ENCODE data around the gene PRR5L. TPM values are rescaled to one million over a fixed set of nuclear protein-coding genes. Genes with fewer than 3 reads are reported as not detected.
"Not testable (repeated sequence)": the region's sequence is repeated elsewhere in the genome, so short reads cannot be mapped to it uniquely, and the experiment has no call there.

Gene PRR5L
- total and polyA plus RNA-seq, 9 of the 15 experiments (the other 6 are each of a cell fraction or from before 2014, with no cell fraction given): 0.11 to 0.60 (median 0.36) TPM; not detected in 2

- FAIRE-seq: not testable (repeated sequence)
These were observed 215.0 kb downstream of the PRR5L start for GRCh38 chr11:36511062-36511461.

DNA sequence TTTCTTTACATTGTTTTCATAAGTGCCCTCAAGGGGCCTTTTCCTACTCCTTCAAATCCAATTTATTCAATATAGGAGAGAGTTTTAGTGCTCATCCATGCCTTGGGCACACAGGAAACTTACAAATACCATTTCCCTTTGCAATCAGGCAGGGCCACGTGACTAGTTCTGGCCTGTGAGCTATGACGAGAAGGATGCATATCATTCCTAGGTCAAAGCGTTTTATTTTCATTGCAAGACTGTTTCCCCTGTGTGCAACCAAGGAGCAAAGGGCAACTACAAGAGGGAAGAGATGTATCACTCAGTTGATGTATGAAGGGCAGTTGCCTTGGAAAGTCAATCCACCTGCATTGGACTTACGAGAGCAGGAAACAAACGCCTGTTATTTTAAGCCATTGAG is 215.9 kb downstream of the PRR5L start:
- H3K4me2 ChIP-seq (ENCODE audit: insufficient read depth, low read length): no peak overlapping the region

More at GRCh38 chr11:36511062-36511461, 215.0 kb downstream of the PRR5L start:
- H3K9me1 ChIP-seq (ENCODE audit: control insufficient read depth, insufficient read depth, low read length); H4K20me1 ChIP-seq (replicated peaks; ENCODE audit: control insufficient read depth, insufficient read depth, low read length); BruUV-seq (replicated peaks); H3K4me1 ChIP-seq (replicated peaks in 1 of 2; ENCODE audit: control insufficient read depth in 2 of 2, insufficient read depth in 2 of 2, low read length in 2 of 2); H3K36me3 ChIP-seq (ENCODE audit: control insufficient read depth, insufficient read depth, low read length); H3K27ac ChIP-seq (ENCODE audit: extremely low read depth, low read depth, low read length); DNase-seq (ENCODE audit: extremely low read depth in 1 of 4, low spot score in 3 of 4); CTCF ChIA-PET (ENCODE audit: low intra/inter-chr PET ratio); H3K27me3 ChIP-seq (ENCODE audit: control insufficient read depth in 2 of 2, insufficient read depth in 2 of 2, low read length in 2 of 2); in situ Hi-C loops (cut with MboI); ATAC-seq; H3K9me3 ChIP-seq (replicated peaks; ENCODE audit: control insufficient read depth, insufficient read depth, low read depth, low read length): not testable (repeated sequence)
- H3K4me2 ChIP-seq (ENCODE audit: insufficient read depth, low read length): peak overlapping the region; percentile 95
- H2AFZ ChIP-seq (ENCODE audit: low read depth, low read length): peak overlapping the region; percentile 98
- peak overlapping the region in 1 of 2 experiments; percentile 86; a peak in 1 of 4 replicates for H3K9ac ChIP-seq (ENCODE audit: insufficient read depth in 1 of 2, low read depth in 2 of 2, low read length in 2 of 2)
- WGBS (ENCODE audit: insufficient coverage, low coverage, missing lambda C conversion rate): 66% methylated on average over 2 of the region's 2 CpGs
- TF ChIP-seq RBM25 (IDR thresholded peaks at IDR 0.05; ENCODE audit: low read depth, low read length, severe bottlenecking) (peak; percentile 52), ZNF121 (CRISPR knock-in tag; conservative IDR thresholded peaks at IDR 0.05) (peak; percentile 82)
- peak overlapping the region; percentile 92 for H3K4me3 ChIP-seq
- POLR2A ChIA-PET: interaction anchor here (1.0 kb wide), 1 partner anchor 219 kb away, joined by 3 read pairs; no protein-coding TSS in a partner anchor
- intact Hi-C loops (cut with micrococcal nuclease): loop anchor here (5.0 kb wide), 1 partner anchor 161 kb away; no protein-coding TSS in a partner anchor
- H3K79me2 ChIP-seq (ENCODE audit: control insufficient read depth, insufficient read depth, low read length): peaks cover 32% of the 10 kb centered on the region

More for the DNA sequence above, 215.9 kb downstream of the PRR5L start:
- ATAC-seq (no peak), FAIRE-seq (peak; percentile 23), DNase-seq (ENCODE audit: extremely low read depth in 1 of 4, low spot score in 3 of 4) (no peak)
- in situ Hi-C loops (cut with MboI): no loop called here
- TF ChIP-seq ETV1 (tag; conservative IDR thresholded peaks at IDR 0.05; ENCODE audit: low read depth) (no peak), USF1 (CRISPR knock-in tag; IDR thresholded peaks at IDR 0.05) (peak; percentile 67), USF2 (CRISPR knock-in tag; IDR thresholded peaks at IDR 0.05) (peak; percentile 59), RAD51 (IDR thresholded peaks at IDR 0.05; ENCODE audit: borderline replicate concordance, low read depth) (peak; percentile 49; the same call in 1 of the 2 replicates), MITF (IDR thresholded peaks at IDR 0.05) (no peak)
- H3K27me3 ChIP-seq (ENCODE audit: control insufficient read depth in 2 of 2, insufficient read depth in 2 of 2, low read length in 2 of 2): no peaks in the 10 kb centered on the region
- H4K20me1 ChIP-seq (replicated peaks; ENCODE audit: control insufficient read depth, insufficient read depth, low read length): no peaks in the 10 kb centered on the region
- no peak overlapping the region for H3K27ac ChIP-seq (ENCODE audit: extremely low read depth, low read depth, low read length)
- intact Hi-C loops (cut with micrococcal nuclease): loop anchor here (5.0 kb wide), 1 partner anchor 160 kb away; no protein-coding TSS in a partner anchor
- H3K9ac ChIP-seq (ENCODE audit: insufficient read depth in 1 of 2, low read depth in 2 of 2, low read length in 2 of 2): no peak overlapping the region
- ChIA-PET POLR2A (interaction anchor here (0.6 kb wide), 1 partner anchor 405 kb away, joined by 3 read pairs; no protein-coding TSS in a partner anchor), CTCF (ENCODE audit: low intra/inter-chr PET ratio) (no interaction called here)
- H3K9me1 ChIP-seq (ENCODE audit: control insufficient read depth, insufficient read depth, low read length): no peaks in the 10 kb centered on the region
- no peaks in the 10 kb centered on the region; the same call in 1 of the 2 replicates for H3K9me3 ChIP-seq (replicated peaks; ENCODE audit: control insufficient read depth, insufficient read depth, low read depth, low read length)
- peaks cover 0 to 4% of the 10 kb centered on the region in 2 experiments; a peak in 3 of 5 replicates for H3K4me1 ChIP-seq (replicated peaks in 1 of 2; ENCODE audit: control insufficient read depth in 2 of 2, insufficient read depth in 2 of 2, low read length in 2 of 2)
- H2AFZ ChIP-seq (ENCODE audit: low read depth, low read length): no peak overlapping the region
- no peak overlapping the region for H3K4me3 ChIP-seq
- BruUV-seq (replicated peaks): no TSS peak
- 36% methylated on average over 5 of the region's 5 CpGs for WGBS (ENCODE audit: insufficient coverage, low coverage, missing lambda C conversion rate)
- no peaks in the 10 kb centered on the region for H3K36me3 ChIP-seq (ENCODE audit: control insufficient read depth, insufficient read depth, low read length)
- H3K79me2 ChIP-seq (ENCODE audit: control insufficient read depth, insufficient read depth, low read length): peaks cover 25% of the 10 kb centered on the region

Measured in K562 (cell line).